GM23248 (cell line): ENCODE measurements around the gene CMIP.

Source experiments
- EZH2 ChIP-seq: fragments of 200-600 bp; sonication (generic); IDR thresholded peaks from 2 replicates; pipeline ENCODE4 v1.6.1; 2018; ENCODE audit warnings: antibody characterized with exemption, mild to moderate bottlenecking; ENCODE audit not compliant: insufficient read depth, poor library complexity, severe bottlenecking
- EZH2phosphoT487 ChIP-seq: fragments of 200-600 bp; sonication (generic); IDR thresholded peaks from 2 replicates; pipeline ENCODE4 v1.6.1; 2018; ENCODE audit warnings: antibody characterized with exemption, moderate library complexity, mild to moderate bottlenecking, low read depth; ENCODE audit not compliant: insufficient read depth

DNA sequence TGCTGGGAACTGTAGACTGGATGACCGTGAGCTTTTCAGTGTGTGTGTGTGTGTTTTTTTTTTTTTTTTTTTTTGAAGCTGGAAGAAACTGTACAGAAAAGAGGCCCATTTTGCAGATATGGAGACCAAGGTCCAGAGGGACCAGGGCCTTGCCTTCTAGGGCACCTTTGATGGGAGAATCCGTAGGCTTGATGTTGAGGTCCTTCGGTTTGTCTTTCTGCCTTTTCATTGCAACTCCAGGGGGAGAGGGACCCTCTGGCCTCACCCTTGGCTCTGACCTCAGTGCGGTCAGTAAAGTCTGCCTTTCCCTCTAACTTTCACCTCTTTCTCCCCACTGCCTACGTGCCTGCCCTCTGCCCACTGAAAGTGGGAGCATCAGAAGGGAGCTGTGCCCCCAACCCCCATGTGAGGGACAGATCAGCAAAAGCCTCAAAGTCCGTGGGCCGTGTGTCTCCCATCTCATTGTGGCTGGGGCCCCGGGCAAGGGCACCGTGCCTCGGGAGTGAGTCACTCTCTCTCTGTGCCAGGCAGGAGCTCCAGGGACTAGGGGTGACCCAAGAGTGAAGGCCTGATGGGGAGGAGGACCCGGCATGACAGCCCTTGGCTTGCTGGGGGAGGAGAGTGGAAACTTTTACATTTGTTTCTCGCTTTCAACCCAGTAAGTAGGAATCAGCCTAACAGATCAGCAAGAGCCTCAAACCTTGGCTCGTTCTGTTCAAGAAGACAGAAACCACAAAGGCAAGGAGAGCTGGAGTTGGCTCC lies 123.6 kb downstream of the CMIP start:
- no peak for TF ChIP-seq EZH2
- TF ChIP-seq EZH2phosphoT487: no peak
